Measurements from ENCODE around the gene NAGLU.

NAGLU gene

GRCh38 chr17:42565523-42566214 is 29.6 kb downstream of the NAGLU start:
- no peak for DNase-seq

- DNase-seq, result no peak
Observed at GRCh38 chr17:42566215-42566882, 30.3 kb downstream of the NAGLU start.

- DNase-seq, result peak; percentile 97
Observed at GRCh38 chr17:42566883-42567573, 31.0 kb downstream of the NAGLU start, which contains the start of gene MLX. MLX (plus strand) TSS chr17:42567100; CDS start chr17:42567125, 25 bp downstream.

GRCh38 chr17:42568341-42569111 is 32.5 kb downstream of the NAGLU start:
- no peak for DNase-seq

DNA sequence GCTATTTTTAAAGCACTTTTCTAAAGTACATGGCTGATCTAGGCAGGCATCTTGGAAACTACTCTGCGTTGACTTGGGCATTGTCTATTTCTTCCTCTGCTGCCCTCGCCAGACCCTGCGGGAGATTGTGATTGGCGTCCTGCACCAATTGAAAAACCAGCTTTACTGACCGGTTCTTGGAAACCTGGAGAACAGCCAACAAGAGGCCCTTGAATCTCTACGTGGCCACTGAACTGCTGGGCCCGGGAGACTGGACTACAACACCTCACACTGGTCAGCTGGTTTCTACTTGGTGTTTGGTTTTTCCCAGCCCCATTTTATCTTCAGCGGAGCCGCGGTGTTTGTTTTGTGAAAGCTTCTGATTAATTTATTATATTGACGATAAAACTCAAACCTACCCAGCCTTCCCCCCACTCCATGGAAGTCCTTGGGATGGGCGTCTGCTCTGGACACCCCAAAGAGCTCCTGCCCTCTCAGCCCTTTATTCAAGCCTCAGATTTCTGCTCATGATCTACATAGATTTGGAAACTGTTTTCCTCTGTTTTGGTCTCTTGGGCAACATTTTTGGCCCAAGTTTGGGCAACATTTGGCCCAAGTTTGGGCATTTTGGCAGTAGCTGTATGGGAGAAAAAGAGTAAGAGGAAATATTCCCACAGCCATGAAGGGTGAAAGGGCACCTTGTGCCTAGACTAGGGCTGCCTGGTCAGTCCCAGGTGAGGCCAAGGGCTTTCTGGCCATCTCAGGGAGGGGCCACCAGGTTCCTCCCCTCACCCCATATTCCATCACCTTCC is 35.6 kb downstream of the NAGLU start:
- DNase-seq, result no peak

DNA sequence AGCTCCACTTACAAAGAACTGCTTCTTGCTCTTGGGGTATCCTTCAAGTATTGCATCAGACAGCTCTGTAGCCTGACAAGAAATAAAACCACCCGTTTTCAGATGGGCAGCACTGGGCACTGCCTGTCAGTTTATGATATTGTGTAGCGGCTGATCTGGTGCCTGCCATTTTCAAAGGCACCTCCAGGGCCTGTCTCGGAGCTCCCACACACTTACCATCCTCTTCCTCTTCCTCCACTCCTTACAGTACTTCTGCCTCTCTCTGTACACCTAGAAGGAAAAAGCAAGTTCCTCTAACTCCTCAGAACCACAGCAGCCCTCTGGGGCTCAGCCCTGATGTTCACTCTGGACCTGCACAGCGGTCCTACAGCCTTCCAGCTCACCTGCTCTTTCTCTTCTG is 37.1 kb downstream of the NAGLU start:
- DNase-seq, result no peak

GRCh38 chr17:42574463-42574862 is 38.4 kb downstream of the NAGLU start:
- no peak for DNase-seq

DNA sequence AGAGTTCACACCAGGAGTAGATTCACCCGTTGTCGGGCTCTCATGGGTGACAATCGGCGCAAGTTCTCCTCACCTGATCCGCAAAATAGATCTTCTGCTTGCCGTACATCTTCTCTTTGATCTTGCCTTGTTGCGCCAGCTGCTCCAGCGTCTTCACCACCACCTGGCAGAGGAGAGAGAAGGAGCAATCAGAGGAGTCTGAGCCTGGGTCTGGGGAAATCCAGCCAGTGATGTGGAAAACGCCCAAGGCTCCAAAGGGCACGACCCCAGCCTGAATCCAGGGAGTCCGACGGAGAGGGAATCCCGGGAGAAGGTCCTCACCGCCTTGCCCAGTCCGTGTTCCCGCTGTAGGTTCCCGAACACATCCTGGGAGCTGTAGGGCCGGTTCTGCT is 41.1 kb downstream of the NAGLU start:
- DNase-seq, result peak; percentile 16

- DNase-seq, result peak; percentile 96
Observed at GRCh38 chr17:42577532-42578281, 41.7 kb downstream of the NAGLU start, which contains the start of gene PSMC3IP. PSMC3IP (minus strand) TSS chr17:42577729; CDS start chr17:42577686, 43 bp downstream.

- peak; percentile 94 for DNase-seq
Observed at GRCh38 chr17:42578282-42578869, 42.3 kb downstream of the NAGLU start.

GRCh38 chr17:42579794-42580551 is 43.9 kb downstream of the NAGLU start:
- no peak for DNase-seq

DNA sequence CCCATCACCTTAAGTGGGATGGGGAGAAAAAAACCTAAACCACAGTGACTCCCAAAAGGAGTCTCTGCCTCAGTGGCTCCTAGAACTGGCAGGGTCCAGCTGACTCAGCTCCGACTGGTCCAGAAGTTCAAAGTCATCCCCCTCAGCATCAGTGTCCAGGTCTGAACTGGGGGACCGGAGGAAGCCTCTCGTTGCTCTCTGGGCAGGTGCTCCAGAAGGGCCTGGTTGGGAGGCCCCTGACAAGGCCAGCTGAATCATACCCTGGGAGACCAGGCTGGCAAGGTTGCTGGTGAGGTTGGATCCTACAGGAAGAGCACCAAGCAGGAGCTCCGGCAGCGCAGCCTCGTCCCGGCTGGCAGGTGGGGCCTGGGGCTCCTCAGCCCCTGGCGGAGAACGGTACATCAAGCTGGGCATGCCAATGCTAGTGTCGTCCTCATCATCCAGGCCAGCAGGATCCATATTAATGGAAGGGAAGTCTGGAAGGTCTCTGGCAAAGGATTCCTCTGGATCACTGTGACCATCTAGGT is 45.8 kb downstream of the NAGLU start:
- DNase-seq, result no peak

GRCh38 chr17:42584880-42585279 is 48.8 kb downstream of the NAGLU start:
- no peak for DNase-seq

GRCh38 chr17:42585353-42585752 is 49.3 kb downstream of the NAGLU start:
- no peak for DNase-seq

- peak; percentile 19 for DNase-seq
Observed at GRCh38 chr17:42586514-42587230, 50.6 kb downstream of the NAGLU start.

- no peak for DNase-seq
Observed at GRCh38 chr17:42590886-42591285, 54.8 kb downstream of the NAGLU start.

- no peak for DNase-seq
Observed at GRCh38 chr17:42591411-42591810, 55.4 kb downstream of the NAGLU start.
